ENCODE results near the gene PPP1R9A.

Gene PPP1R9A

GRCh38 chr7:95198863-95199262 lies 291.5 kb downstream of the PPP1R9A start:
- no peak for DNase-seq (ENCODE audit: low read depth in 1 of 2, low spot score in 1 of 2)

DNA sequence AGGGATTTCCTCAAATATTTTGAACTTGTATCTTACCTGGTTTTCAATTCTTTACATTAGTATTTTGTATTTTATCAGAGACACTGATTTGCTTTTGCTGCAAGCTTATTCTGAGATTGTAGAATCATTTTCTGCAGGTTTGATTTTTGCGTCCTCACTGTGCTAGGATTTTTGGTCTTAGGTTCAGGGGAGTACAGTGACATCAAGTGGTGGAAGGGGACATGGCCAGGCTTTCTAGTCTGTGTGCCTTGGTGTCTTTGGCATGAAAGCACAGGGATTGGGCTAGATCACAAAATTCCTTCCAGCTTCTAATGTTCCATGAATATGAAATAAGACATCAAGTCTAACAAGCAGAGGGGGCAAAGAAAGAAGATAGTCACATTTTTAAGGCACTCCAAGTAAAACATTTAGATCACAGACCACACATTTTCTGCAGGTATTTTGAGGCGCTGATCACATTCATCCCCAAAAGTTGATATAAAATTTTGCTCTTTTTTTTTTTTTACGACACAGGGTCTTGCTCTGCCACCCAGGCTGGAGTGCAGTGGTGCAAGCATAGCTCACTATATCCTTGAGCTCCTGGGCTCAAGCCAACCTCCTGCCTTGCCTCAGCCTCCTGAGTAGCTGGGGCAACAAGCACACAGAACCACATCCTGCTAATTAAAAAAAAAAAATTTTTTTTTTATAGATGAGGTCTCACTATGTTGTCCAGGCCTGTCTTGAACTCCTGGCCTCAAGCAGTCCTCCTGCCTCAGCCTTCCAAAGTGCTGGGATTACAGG lies 292.6 kb downstream of the PPP1R9A start:
- DNase-seq (ENCODE audit: low read depth in 1 of 2, low spot score in 1 of 2), result no peak

DNA sequence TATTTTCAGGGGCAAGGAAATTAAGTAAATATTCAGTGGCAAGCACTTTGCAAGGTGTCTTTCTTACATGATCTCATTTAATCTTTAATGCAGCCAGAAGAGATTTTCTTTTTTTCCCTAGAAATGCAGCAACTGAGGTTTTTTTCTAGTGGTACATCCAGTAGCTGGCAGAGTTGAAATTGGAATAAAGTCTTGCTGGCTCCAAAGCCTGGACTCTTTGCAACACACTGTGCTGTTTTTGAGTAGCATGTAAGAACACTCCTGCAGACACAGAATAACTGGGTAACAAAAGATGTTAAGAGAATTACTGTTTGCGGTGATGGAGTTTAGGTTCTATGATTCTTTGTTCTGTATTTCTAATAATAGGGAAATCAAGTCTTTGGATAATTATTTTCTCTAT lies 293.3 kb downstream of the PPP1R9A start:
- no peak for DNase-seq (ENCODE audit: low read depth in 1 of 2, low spot score in 1 of 2)

DNA sequence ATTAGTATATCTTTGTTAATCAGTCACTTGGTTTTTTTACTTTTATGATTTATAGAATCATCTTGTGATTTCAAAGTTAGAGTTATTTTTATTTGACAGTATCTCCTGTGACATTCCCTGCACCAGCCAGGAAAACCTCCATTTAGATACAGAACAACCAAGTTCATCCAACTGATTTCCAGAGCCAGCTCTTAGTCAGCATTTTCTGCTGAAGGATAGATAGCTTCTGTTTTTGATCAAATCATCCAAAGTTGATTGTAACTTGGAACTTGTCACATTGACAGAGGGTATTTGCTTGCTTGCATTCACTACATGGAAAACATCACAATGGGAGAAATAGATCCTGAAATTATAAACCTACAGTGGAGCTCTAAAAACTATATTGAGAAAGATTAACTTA lies 294.3 kb downstream of the PPP1R9A start:
- no peak for DNase-seq (ENCODE audit: low read depth in 1 of 2, low spot score in 1 of 2)

DNA sequence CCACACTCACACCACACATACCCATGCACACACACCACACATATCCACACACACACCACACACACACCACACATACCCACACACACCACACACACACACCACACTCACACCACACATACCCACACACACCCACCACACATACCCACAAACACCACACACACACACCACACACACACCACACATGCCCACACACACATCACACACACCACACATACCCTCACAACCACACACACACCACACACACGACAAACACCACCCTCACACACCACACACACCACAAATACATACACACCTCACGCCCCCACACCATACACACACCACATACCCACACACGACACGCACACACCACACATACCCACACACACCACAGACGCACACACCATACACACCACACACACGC lies 297.2 kb downstream of the PPP1R9A start:
- DNase-seq (ENCODE audit: low read depth in 1 of 2, low spot score in 1 of 2), result no peak

GRCh38 chr7:95205665-95206225 lies 298.4 kb downstream of the PPP1R9A start:
- DNase-seq (ENCODE audit: low read depth in 1 of 2, low spot score in 1 of 2), result no peak

DNA sequence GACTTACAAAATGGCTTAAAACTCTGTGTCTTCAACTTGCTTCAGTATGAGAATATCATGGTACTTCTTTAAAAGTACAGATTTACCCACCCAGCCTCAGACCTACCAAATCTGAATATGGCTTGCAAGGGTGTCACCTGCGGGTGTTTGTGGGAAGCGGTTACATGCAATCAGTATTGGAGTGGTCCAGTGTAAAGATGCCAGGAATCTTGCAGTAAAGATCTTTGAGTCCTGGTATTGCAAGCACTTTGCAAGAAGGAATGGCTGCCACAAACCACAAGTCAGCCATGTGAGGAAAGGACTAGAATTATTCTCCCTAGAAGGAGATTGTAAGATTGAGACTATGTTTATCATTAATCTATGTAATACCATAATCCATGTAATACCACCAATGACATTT lies 301.9 kb downstream of the PPP1R9A start:
- no peak for DNase-seq (ENCODE audit: low read depth in 1 of 2, low spot score in 1 of 2)

DNA sequence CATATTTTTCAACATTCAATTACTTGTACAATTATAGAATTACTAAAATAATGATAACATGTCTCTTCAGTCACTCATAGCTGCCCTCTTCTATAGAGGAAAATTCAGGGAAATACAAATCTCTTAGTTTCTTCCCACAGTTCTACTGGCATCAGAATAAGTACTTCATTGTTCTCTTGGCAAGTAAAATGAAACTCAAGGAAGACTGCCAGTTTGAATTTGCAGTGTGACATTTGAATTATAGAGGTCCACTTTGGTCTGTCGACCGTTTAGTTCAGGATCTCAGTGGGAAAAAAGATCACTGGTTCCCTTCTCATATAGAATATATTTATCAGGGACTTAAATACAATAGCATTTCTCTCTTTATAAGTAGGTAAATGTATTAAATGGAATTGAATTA lies 302.4 kb downstream of the PPP1R9A start:
- DNase-seq (ENCODE audit: low read depth in 1 of 2, low spot score in 1 of 2), result no peak

DNA sequence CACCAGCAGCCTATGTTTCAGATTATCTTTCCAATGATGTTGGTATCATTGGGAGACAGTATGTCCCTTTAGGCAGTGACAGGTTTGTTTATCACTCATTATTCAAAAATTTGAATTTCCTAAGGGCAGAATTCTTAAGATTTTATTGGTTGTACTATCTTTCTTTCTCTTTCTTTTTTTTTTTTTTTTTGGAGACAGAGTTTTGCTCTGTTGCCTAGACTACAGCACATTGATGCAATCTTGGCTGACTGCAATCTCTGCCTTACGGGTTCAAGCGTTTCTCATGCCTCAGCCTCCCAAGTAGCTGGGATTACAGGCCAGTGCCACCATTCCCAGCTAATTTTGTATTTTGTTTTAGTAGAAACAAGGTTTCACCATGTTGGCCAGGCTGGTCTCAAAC lies 305.8 kb downstream of the PPP1R9A start:
- DNase-seq (ENCODE audit: low read depth in 1 of 2, low spot score in 1 of 2), result no peak

DNA sequence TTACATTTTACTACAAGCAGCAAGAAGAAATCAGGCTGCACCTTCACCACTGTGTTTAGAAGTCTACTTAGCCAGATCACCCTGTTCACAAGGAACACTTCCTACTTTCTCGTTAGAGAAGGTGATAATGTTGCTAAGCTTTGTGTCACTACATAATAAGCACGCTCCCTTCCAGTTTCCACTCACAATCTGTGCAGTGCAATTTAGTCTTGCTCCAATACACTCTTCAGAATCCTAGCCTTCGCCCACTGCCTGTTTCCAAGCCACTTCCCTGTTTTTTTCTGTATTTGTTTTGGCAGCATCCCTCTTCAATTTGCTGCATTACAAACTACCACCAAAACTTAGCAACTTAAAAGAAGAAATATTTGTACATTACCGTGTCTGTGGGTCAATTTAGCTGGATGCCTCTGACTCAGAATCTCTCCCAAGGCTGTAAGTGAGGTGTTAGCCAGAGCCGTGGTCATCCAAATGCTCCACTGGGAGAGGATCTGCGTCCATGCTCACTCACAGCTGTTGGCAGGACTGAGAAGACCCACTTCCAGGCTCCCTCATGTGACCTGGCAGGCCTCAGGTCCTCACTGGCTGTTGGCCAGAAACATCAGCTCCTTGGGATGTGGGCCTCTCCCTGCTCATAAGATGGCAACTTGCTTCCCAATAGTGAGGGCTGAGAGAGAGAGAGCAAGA lies 306.6 kb downstream of the PPP1R9A start:
- DNase-seq (ENCODE audit: low read depth in 1 of 2, low spot score in 1 of 2), result no peak

GRCh38 chr7:95219721-95220120 lies 312.3 kb downstream of the PPP1R9A start:
- DNase-seq (ENCODE audit: low read depth in 1 of 2, low spot score in 1 of 2), result no peak

DNA sequence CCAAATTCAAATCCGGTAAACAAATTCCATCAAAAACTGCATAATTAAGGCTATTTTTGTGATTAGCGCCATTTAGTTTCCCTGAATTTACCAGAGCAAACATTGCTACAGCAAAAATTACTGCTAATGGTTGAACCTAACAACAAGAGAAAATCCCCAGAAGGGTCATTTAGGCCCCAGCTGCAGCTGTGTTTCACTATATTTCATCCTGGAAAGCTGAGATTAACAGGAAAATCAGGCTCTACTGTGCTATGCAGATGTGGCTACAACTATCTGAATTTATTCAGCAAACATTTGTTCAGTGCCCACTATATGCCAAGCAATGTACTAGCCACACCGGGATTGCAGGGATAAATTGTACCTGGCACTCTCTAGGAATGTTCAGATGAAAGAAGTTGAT lies 312.9 kb downstream of the PPP1R9A start:
- DNase-seq (ENCODE audit: low read depth in 1 of 2, low spot score in 1 of 2), result no peak

DNA sequence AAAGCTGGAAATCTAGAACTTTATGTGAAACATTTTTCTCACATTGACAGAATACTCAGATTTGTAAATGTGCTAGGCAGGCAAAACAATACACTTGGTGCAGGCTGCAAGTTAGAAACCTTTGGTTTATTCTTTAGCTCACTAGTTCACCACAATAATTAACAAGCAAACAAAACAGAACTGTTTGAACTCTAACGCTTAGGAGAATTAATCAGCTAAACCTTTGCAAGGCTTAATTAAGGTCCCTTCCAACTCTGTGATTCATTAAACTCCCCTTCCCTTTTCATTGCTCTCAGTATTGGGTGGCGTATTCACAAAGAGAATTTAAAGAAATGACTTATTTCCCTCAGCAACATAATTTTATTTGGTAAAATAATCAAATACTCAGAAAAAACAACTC lies 317.9 kb downstream of the PPP1R9A start:
- DNase-seq (ENCODE audit: low read depth in 1 of 2, low spot score in 1 of 2), result no peak

DNA sequence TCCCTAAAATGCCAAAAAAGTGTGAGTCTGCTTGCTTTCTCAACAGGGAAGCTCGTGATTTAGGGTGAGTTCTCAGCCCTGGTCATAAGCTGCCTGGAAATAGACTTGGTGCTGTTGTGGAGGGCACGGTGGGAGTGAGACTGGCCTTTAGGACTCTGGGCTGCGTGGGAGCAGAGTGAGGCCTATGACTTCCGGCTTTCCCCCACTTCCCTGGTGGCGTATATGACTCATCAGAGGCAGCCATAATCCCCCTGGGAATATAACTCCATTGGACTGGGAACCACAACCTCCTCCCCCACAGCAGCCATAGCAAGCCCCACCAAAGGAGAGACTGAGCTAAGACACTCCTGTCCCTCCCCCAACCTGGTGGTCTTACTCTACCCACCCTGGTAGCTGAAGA lies 321.9 kb downstream of the PPP1R9A start:
- no peak for DNase-seq (ENCODE audit: low read depth in 1 of 2, low spot score in 1 of 2)

DNA sequence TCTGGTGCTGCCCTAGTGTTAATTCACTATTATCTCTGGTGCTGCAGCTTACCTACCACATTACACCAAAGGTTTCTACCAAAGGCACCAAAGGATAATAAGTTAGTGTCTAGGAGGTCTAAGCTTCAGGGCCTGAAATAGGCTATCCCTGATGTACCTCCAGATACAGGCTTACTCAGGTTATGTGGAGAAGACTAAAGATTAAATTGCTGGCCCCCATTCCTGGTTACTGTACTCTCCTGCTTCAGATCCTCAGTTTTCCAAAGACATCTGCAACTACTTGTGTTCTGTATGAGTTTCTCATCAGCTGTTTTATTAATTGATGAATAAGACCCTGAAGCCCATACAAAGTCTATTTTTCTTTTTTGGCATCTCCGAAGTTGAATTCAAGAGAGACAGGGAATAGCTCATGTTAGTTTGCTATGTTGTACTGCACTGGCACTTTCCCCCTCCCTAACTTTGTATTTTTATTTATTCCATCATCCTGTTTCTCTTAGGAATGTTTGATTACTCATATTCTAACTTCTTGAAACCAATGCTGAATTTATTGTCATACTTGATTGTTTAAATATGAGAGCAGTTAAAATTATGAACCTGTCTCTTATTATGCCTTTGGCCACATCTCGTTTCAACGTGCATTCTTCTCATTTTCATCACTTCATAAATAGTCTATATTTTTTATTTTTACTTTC lies 331.0 kb downstream of the PPP1R9A start:
- no peak for DNase-seq (ENCODE audit: low read depth in 1 of 2, low spot score in 1 of 2)

DNA sequence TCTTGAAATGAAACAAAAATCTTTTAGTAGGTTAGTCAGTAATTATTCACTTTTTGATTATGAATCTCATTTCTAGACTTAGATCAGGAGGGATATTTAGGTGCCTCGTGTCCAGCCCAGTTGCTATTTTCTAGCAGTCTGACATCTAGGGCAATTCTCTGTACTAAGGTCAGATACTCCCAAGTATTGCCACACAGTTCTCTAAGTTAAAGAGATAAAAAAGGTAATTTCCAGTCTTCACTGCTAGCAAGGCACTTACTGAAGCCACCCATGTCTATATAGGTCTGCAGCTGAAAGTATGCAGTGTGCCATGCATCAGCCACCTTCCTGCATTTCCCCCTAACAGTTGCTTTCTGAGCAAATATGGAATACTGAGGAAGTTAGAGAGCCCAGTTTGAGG lies 333.5 kb downstream of the PPP1R9A start:
- DNase-seq (ENCODE audit: low read depth in 1 of 2, low spot score in 1 of 2), result no peak

- DNase-seq (ENCODE audit: low read depth in 1 of 2, low spot score in 1 of 2), result no peak
These were observed 334.9 kb downstream of the PPP1R9A start for GRCh38 chr7:95242266-95242665.

- DNase-seq (ENCODE audit: low read depth in 1 of 2, low spot score in 1 of 2), result no peak
These were observed 337.2 kb downstream of the PPP1R9A start for GRCh38 chr7:95244616-95245015.

GRCh38 chr7:95245828-95246500 lies 338.6 kb downstream of the PPP1R9A start:
- no peak for DNase-seq (ENCODE audit: low read depth in 1 of 2, low spot score in 1 of 2)

- DNase-seq (ENCODE audit: low read depth in 1 of 2, low spot score in 1 of 2), result no peak
These were observed 339.5 kb downstream of the PPP1R9A start for GRCh38 chr7:95246831-95247370.

DNA sequence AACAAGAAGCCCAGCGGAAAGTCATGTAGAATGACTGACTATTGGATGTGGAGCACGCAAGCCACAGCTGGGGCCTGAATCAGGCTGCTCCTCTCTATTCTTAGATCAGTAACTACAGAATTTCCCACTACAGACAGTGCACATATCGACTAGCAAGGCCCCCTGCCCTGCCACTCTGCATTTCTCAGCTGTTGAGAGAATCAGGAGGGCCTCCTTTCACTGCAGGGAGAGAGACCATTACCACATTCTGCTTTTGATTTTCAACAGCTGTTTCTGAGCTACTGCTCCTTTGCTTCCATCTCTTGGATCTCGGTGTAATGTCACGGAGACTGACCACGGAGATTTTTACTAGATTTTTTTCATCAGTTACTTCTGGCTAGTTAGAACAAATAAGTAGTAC lies 343.2 kb downstream of the PPP1R9A start:
- DNase-seq (ENCODE audit: low read depth in 1 of 2, low spot score in 1 of 2), result no peak
